GM19463 (cell line): Measurements from ENCODE around the gene CARHSP1.
"Not testable (repeated sequence)": the region's sequence is repeated elsewhere in the genome, so short reads cannot be mapped to it uniquely, and the experiment has no call there.

Experiments used
- ATAC-seq: cut with Tn5 transposase; IDR thresholded peaks from one replicate; pipeline ENCODE4 v1.9.1; 2021; ENCODE audit warnings: mild to moderate bottlenecking, moderate library complexity; ENCODE audit not compliant: unreplicated experiment

CARHSP1 gene

GRCh38 chr16:8873866-8874195 is 5.0 kb upstream of the CARHSP1 start:
- not testable (repeated sequence) for ATAC-seq

- ATAC-seq = no peak
These were observed 4.4 kb upstream of the CARHSP1 start for GRCh38 chr16:8872967-8873865.

GRCh38 chr16:8872071-8872470 is 3.3 kb upstream of the CARHSP1 start:
- no peak for ATAC-seq

GRCh38 chr16:8869988-8870241 is 1.1 kb upstream of the CARHSP1 start:
- not testable (repeated sequence) for ATAC-seq

GRCh38 chr16:8869212-8869987 is 594 bp upstream of the CARHSP1 start:
- no peak for ATAC-seq

- no peak for ATAC-seq
These were observed 832 bp downstream of the CARHSP1 start for GRCh38 chr16:8867932-8868415.

GRCh38 chr16:8867216-8867931 is 1.4 kb downstream of the CARHSP1 start:
- no peak for ATAC-seq

GRCh38 chr16:8866884-8867215 is 2.0 kb downstream of the CARHSP1 start:
- ATAC-seq = no peak

- ATAC-seq = no peak
These were observed 2.5 kb downstream of the CARHSP1 start for GRCh38 chr16:8866118-8866883.

- ATAC-seq = no peak
These were observed 3.5 kb downstream of the CARHSP1 start for GRCh38 chr16:8865145-8865882.

GRCh38 chr16:8864480-8865110 is 4.2 kb downstream of the CARHSP1 start:
- no peak for ATAC-seq

- ATAC-seq = no peak
These were observed 5.0 kb downstream of the CARHSP1 start for GRCh38 chr16:8863594-8864424.

- ATAC-seq = no peak
These were observed 6.3 kb downstream of the CARHSP1 start for GRCh38 chr16:8862309-8863130.

GRCh38 chr16:8861563-8862308 is 7.1 kb downstream of the CARHSP1 start:
- ATAC-seq = no peak

GRCh38 chr16:8859913-8860881 is 8.6 kb downstream of the CARHSP1 start:
- ATAC-seq = no peak
